Hepatocyte (in vitro differentiated cells): ENCODE data around the gene MAX. TPM values are rescaled to one million over a fixed set of nuclear protein-coding genes. Genes with fewer than 3 reads are reported as not detected.
A peak's percentile ranks its signal among the peaks of the same experiment; 100 is the strongest.

Experiments used
- DNase-seq: peaks from one replicate; pipeline ENCODE4 v3.0.0-alpha.2; 2016; ENCODE audit warnings: low spot score
- H2AFZ ChIP-seq: fragments of 200-600 bp; sonication (generic); 2 replicates; pipeline ENCODE4 v1.6.0; 2016; ENCODE audit warnings: antibody characterized with exemption, mild to moderate bottlenecking
- H3K27ac ChIP-seq: fragments of 200-600 bp; sonication (generic); 2 replicates; pipeline ENCODE4 v1.5.1; 2016; ENCODE audit warnings: mild to moderate bottlenecking
- H3K27me3 ChIP-seq: fragments of 200-600 bp; sonication (generic); 2 replicates; pipeline ENCODE4 v1.6.1; 2016
- H3K36me3 ChIP-seq: fragments of 200-600 bp; sonication (generic); replicated peaks from 2 replicates; pipeline ENCODE4 v1.5.1; 2016; ENCODE audit warnings: low read depth; ENCODE audit not compliant: insufficient read depth
- H3K4me1 ChIP-seq: fragments of 200-600 bp; sonication (generic); 2 replicates; pipeline ENCODE4 v1.5.1; 2016; ENCODE audit warnings: mild to moderate bottlenecking, moderate library complexity; ENCODE audit not compliant: insufficient read depth
- H3K4me2 ChIP-seq: fragments of 200-600 bp; sonication (generic); 2 replicates; pipeline ENCODE4 v1.6.0; 2016
- H3K4me3 ChIP-seq: fragments of 200-600 bp; sonication (generic); 2 replicates; pipeline ENCODE4 v1.5.1; 2016; ENCODE audit warnings: mild to moderate bottlenecking
- H3K79me2 ChIP-seq: fragments of 200-600 bp; sonication (generic); 2 replicates; pipeline ENCODE4 v1.6.0; 2017; ENCODE audit warnings: mild to moderate bottlenecking
- H3K9me2 ChIP-seq: fragments of 200-600 bp; sonication (generic); replicated peaks from 2 replicates; pipeline ENCODE4 v1.6.0; 2017; ENCODE audit warnings: mild to moderate bottlenecking; ENCODE audit not compliant: insufficient read depth
- H3K9me3 ChIP-seq: fragments of 200-600 bp; sonication (generic); 2 replicates; pipeline ENCODE4 v1.5.1; 2016; ENCODE audit warnings: low read depth, mild to moderate bottlenecking
- H4K20me1 ChIP-seq: fragments of 200-600 bp; sonication (generic); 2 replicates; pipeline ENCODE4 v1.6.0; 2016; ENCODE audit warnings: mild to moderate bottlenecking; ENCODE audit not compliant: insufficient read depth, poor library complexity, severe bottlenecking
- EZH2 ChIP-seq: fragments of 200-600 bp; sonication (generic); IDR thresholded peaks from 2 replicates; pipeline ENCODE4 v1.6.1; 2016; ENCODE audit warnings: antibody characterized with exemption, mild to moderate bottlenecking, borderline replicate concordance
- EZH2phosphoT487 ChIP-seq: fragments of 200-600 bp; sonication (generic); IDR thresholded peaks from one replicate; pipeline ENCODE4 v1.6.1; 2018; ENCODE audit warnings: antibody characterized with exemption, mild to moderate bottlenecking, low read depth, moderate library complexity; ENCODE audit not compliant: unreplicated experiment, severe bottlenecking
- WGBS: methylation state at CpG from one replicate; pipeline ENCODE4 v1.1.6; 2016; ENCODE audit warnings: low lambda C conversion rate; ENCODE audit errors: missing lambda C conversion rate; 5-methylcytosine and 5-hydroxymethylcytosine counted together
- polyA plus RNA-seq: library from polyadenylated mRNA; unstranded; fragments of >200 nt; fragmentation: Nextera tagmentation; extraction: Ambion mirVana; gene quantifications from 2 replicates; pipeline ENCODE4 v1.2.1, GENCODE V29; 2016
- total RNA-seq: library from RNA; depleted of rRNA; stranded (reverse); fragments of >200 nt; gene quantifications from 2 replicates; pipeline ENCODE4 v1.2.3, GENCODE V29; 2014
- TF ChIP-seq, protein P1 (sequence below): fragments of 200-600 bp; sonication (generic); IDR thresholded peaks from 2 replicates; pipeline ENCODE4 v1.5.1; 2016; ENCODE audit warnings: antibody characterized with exemption, mild to moderate bottlenecking; ENCODE audit not compliant: poor library complexity

MAX gene
- total and polyA plus RNA-seq, 2 experiments from 2014 or later = 53.5 to 86.5 TPM

DNA sequence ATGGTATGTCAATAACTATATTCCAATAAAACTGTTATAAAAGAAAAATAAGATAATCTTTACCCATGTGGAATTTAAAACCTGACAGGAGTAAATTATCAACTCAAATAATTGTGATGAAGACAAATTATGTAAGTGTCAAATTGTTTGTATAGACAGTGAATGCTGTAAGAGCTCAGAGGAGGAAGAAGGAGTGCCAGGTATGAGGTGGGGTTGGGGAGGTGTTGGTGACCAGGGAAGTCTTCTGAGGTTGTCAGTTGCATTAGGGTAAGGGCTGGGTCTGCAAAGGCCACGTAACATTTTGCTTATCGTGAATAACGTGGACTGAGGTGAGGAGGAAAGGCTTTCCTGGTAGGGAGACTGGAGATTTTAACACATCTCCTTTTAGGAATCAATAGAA, 2.5 kb upstream of the MAX start:
- 97% methylated on average over 3 of the region's 3 CpGs for WGBS
- H3K9me3 ChIP-seq = no peaks in the 10 kb centered on the region
- H3K27me3 ChIP-seq = no peaks in the 10 kb centered on the region
- H3K4me3 ChIP-seq = no peak overlapping the region
- H3K9me2 ChIP-seq = no peaks in the 10 kb centered on the region
- no peak overlapping the region for H3K27ac ChIP-seq
- H2AFZ ChIP-seq = no peak overlapping the region
- H3K4me1 ChIP-seq = no peaks in the 10 kb centered on the region
- H3K4me2 ChIP-seq = no peak overlapping the region
- H3K79me2 ChIP-seq = peaks cover 21% of the 10 kb centered on the region
- H4K20me1 ChIP-seq = no peaks in the 10 kb centered on the region
- DNase-seq = no peak
- TF ChIP-seq EZH2phosphoT487 (no peak), EZH2 (no peak)
- TF ChIP-seq, protein P1, sequence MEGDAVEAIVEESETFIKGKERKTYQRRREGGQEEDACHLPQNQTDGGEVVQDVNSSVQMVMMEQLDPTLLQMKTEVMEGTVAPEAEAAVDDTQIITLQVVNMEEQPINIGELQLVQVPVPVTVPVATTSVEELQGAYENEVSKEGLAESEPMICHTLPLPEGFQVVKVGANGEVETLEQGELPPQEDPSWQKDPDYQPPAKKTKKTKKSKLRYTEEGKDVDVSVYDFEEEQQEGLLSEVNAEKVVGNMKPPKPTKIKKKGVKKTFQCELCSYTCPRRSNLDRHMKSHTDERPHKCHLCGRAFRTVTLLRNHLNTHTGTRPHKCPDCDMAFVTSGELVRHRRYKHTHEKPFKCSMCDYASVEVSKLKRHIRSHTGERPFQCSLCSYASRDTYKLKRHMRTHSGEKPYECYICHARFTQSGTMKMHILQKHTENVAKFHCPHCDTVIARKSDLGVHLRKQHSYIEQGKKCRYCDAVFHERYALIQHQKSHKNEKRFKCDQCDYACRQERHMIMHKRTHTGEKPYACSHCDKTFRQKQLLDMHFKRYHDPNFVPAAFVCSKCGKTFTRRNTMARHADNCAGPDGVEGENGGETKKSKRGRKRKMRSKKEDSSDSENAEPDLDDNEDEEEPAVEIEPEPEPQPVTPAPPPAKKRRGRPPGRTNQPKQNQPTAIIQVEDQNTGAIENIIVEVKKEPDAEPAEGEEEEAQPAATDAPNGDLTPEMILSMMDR = no peak
- H3K36me3 ChIP-seq = no peaks in the 10 kb centered on the region

DNA sequence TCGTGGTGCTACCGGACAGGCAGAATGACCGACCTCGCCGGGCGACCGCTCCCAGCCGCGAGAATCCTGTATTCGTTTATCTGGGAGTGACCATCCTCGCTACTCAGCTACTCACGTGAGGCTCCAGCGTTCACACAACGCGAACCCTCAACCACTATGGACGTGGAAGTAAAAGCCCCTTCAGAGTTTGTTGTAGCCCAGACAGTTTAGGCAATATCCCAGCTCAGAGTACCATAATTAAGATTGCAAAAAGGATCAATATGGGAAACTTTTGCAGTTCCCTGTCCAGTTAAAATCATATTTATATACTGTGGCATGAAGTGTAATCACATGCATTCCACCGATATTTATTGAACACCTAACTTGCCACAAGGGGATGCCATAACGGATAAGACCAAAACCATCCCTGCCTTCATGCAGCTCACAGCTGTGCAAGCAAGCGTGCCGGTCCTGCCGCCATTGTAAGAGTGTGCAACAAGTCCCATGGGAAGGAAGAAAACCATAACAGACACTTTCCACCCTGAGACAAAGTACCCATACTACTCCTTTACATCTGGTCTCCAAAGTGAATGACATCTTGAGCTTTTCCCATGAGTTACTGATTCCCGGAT, 938 bp upstream of the MAX start:
- TF ChIP-seq EZH2phosphoT487 (no peak), EZH2 (no peak)
- TF ChIP-seq, protein P1 = no peak
- peak; percentile 29 for DNase-seq
- Histone ChIP-seq H3K9me2 (no peaks in the 10 kb centered on the region), H3K4me1 (no peaks in the 10 kb centered on the region), H3K27me3 (no peaks in the 10 kb centered on the region), H3K36me3 (no peaks in the 10 kb centered on the region), H4K20me1 (no peaks in the 10 kb centered on the region), H2AFZ (peak overlapping the region; percentile 74), H3K4me2 (peak overlapping the region; percentile 78), H3K9me3 (no peaks in the 10 kb centered on the region), H3K4me3 (peak overlapping the region; percentile 20), H3K27ac (peak overlapping the region; percentile 76), H3K79me2 (peaks cover 36% of the 10 kb centered on the region)
- 15% methylated on average over 21 of the region's 22 CpGs for WGBS

DNA sequence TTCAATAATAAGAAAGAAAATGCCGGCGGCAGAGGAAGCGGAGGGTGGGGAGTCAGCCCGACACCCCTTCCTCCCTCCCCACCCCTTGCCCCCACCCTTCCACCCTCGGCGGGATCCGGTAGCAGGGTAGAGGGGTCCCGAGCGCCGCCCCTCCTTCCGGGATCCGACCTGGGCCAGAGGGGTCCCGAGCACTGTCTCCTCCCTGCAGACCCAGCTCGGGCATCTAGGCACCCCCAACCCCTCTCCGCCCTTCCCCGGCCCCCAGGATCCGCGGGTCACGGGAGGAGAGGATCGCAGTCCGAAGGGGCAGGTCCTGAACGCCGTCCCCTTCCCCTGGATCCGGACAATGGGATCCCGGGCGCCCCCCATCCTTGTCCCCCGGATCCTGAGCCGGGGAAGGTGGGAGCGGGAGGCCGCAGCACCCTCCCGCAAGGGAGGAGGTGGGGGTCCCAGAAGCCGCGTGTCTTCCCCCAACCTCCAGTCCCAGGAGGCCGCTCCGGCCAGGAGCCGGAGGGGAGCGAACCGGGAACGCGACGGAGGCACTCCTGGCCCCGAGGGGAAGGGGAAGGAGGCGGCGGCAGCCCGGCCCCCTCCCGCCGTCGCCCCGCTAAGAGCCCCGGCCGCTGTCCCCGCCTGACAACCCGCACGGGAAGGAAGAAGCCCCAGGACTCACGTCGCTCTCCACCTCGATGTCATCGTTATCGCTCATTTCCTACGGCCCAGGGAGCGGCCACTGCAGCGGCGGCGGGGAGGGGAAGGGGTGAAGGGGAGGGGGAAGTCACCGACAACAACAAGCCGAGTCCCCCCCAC, 481 bp downstream of the MAX start:
- Histone ChIP-seq H2AFZ (peak overlapping the region; percentile 17), H3K27me3 (no peaks in the 10 kb centered on the region), H3K4me2 (peak overlapping the region; percentile 87), H3K4me3 (peak overlapping the region; percentile 60), H3K79me2 (peaks cover 50% of the 10 kb centered on the region), H4K20me1 (no peaks in the 10 kb centered on the region), H3K4me1 (peaks cover 2% of the 10 kb centered on the region), H3K9me3 (no peaks in the 10 kb centered on the region), H3K27ac (peak overlapping the region; percentile 95), H3K36me3 (no peaks in the 10 kb centered on the region), H3K9me2 (no peaks in the 10 kb centered on the region)
- TF ChIP-seq EZH2 (no peak), EZH2phosphoT487 (no peak)
- TF ChIP-seq, protein P1 = no peak
- WGBS = 0% methylated on average over 21 of the region's 66 CpGs
- peak; percentile 49 for DNase-seq
